ENCODE data around the gene SUPT6H. TPM values are rescaled to one million over a fixed set of nuclear protein-coding genes. Genes with fewer than 3 reads are reported as not detected.

Gene SUPT6H
- polyA plus RNA-seq, 2 of the 4 experiments (the other 2 are of a cell fraction), result 51.4 to 63.8 TPM

DNA sequence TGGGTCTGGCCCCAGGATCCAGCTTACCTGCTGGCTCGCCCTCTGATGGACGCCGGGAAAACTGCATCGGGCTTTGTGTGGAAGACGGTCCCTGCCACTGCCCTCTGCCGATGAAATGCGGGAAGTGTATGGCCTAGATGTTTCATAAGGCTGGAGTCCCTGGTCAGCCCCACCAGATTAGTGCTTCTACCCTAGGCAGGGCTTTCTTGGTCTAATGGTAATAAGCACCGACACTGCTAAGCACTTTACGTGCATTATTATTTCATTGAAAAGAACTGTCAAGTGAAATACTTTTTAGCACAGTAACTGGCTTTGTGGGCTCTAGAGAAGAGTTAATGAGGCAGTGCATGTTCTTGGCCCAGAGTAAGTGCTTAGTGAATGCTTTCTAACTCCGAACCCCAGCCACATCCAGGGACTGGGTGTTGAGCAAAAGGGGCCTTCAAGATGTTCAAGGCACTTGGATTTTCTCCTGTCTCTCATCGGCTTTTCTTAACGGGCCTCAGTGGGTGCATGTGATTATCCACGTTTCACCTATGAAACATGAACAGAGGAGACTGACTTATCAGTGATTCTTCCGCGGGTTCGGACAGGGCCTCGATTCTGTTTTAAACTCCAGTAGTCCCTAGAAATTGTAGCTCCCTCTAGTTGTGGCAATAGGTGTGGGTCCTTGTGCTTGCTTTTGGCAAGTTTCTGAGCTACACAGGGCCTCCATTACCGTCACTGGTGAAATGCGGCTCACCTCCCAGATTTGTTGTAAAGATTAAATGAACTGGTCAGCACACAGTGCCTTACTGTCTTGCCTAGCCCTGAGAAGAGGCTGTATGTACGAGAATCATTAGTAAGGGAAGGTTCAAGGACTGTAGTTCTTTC lies 88.4 kb downstream of the SUPT6H start:
- 39% methylated on average over 20 of the region's 20 CpGs for WGBS (ENCODE audit: missing lambda C conversion rate)
- Histone ChIP-seq H3K4me3 (no peak overlapping the region), H3K9me3 (no peaks in the 10 kb centered on the region), H3K4me1 (peaks cover 50% of the 10 kb centered on the region), H3K4me2 (peak overlapping the region; percentile 20; the same call in 2 of the 3 replicates), H3K27ac (peak overlapping the region in 1 of 2 experiments; percentile 10; a peak in 1 of 6 replicates)
- FAIRE-seq (no peak), DNase-seq (ENCODE audit: low read depth in 1 of 2, low spot score in 1 of 2) (peak; percentile 82 to 96), ATAC-seq (peak; percentile 57 to 72)
- CTCF ChIA-PET, result interaction anchor here (0.6 to 22.6 kb wide), 60 partner anchors 8 to 208 kb away, joined by 3 to 977 read pairs (median 4); partner anchors contain the start of genes DHRS13, FLOT2, NEK8 and PROCA1
- POLR2A ChIA-PET, result interaction anchor here (0.6 to 12.2 kb wide), 5 partner anchors 24 to 200 kb away, joined by 3 to 369 read pairs (median 5); partner anchors contain the start of genes NEK8 and TLCD1
- TF ChIP-seq HEYL (CRISPR knock-in tag; IDR thresholded peaks at IDR 0.05) (no peak), NPAS2 (CRISPR knock-in tag; IDR thresholded peaks at IDR 0.05; ENCODE audit: borderline replicate concordance) (no peak), MAFK (IDR thresholded peaks at IDR 0.05; ENCODE audit: partially characterized antibody) (no peak), RCOR1 (IDR thresholded peaks at IDR 0.05; ENCODE audit: low read depth, low read length) (no peak), RFX5 (IDR thresholded peaks at IDR 0.05) (no peak), USF2 (IDR thresholded peaks at IDR 0.05) (no peak), ESRRA (IDR thresholded peaks at IDR 0.05; ENCODE audit: borderline replicate concordance, low read length) (no peak), ZSCAN20 (CRISPR knock-in tag; IDR thresholded peaks at IDR 0.05) (no peak), EHF (CRISPR knock-in tag; IDR thresholded peaks at IDR 0.05) (no peak), CHD4 (IDR thresholded peaks at IDR 0.05; ENCODE audit: borderline replicate concordance) (no peak), SREBF2 (IDR thresholded peaks at IDR 0.05) (no peak), ELK1 (IDR thresholded peaks at IDR 0.05; ENCODE audit: low read depth, low read length) (no peak), E2F6 (IDR thresholded peaks at IDR 0.05; ENCODE audit: borderline replicate concordance, low read depth) (no peak), ZNF302 (CRISPR knock-in tag; IDR thresholded peaks at IDR 0.05) (no peak), ATOH8 (CRISPR knock-in tag; IDR thresholded peaks at IDR 0.05; ENCODE audit: low read depth) (no peak), KDM1A (IDR thresholded peaks at IDR 0.05; ENCODE audit: low read depth) (no peak), HOXA7 (CRISPR knock-in tag; IDR thresholded peaks at IDR 0.05) (0 out of 2 replicates have a peak, but pooled peaks have one; percentile 31), TFCP2L1 (CRISPR knock-in tag; IDR thresholded peaks at IDR 0.05) (no peak), MYC (IDR thresholded peaks at IDR 0.05; ENCODE audit: borderline replicate concordance, low read length) (no peak), RARB (CRISPR knock-in tag; IDR thresholded peaks at IDR 0.05) (no peak), CHD2 (IDR thresholded peaks at IDR 0.05; ENCODE audit: low read length, partially characterized antibody) (peak; percentile 27), CEBPB (IDR thresholded peaks at IDR 0.05) (peak in 1 of 2 experiments; percentile 3; a peak in 1 of 4 replicates), ZC3H11A (IDR thresholded peaks at IDR 0.05) (no peak), HMGXB4 (CRISPR knock-in tag; IDR thresholded peaks at IDR 0.05; ENCODE audit: borderline replicate concordance) (no peak), SMC3 (IDR thresholded peaks at IDR 0.05) (peak; percentile 98), CBX8 (IDR thresholded peaks at IDR 0.05) (no peak), RAD21 (conservative IDR thresholded peaks at IDR 0.05 in 1 of 2, IDR thresholded peaks at IDR 0.05 in 1 of 2) (peak; percentile 87 to 88), JUN (IDR thresholded peaks at IDR 0.05) (peak; percentile 44 to 68; a peak in 2 of 5 replicates), HDAC2 (IDR thresholded peaks at IDR 0.05) (no peak), POLR2A (IDR thresholded peaks at IDR 0.05; ENCODE audit: low read length) (no peak), NR3C1 (IDR thresholded peaks at IDR 0.05) (no peak)
- TF ChIP-seq, protein P1, sequence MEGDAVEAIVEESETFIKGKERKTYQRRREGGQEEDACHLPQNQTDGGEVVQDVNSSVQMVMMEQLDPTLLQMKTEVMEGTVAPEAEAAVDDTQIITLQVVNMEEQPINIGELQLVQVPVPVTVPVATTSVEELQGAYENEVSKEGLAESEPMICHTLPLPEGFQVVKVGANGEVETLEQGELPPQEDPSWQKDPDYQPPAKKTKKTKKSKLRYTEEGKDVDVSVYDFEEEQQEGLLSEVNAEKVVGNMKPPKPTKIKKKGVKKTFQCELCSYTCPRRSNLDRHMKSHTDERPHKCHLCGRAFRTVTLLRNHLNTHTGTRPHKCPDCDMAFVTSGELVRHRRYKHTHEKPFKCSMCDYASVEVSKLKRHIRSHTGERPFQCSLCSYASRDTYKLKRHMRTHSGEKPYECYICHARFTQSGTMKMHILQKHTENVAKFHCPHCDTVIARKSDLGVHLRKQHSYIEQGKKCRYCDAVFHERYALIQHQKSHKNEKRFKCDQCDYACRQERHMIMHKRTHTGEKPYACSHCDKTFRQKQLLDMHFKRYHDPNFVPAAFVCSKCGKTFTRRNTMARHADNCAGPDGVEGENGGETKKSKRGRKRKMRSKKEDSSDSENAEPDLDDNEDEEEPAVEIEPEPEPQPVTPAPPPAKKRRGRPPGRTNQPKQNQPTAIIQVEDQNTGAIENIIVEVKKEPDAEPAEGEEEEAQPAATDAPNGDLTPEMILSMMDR (IDR thresholded peaks at IDR 0.05), result peak; percentile 99
- TF ChIP-seq, protein P2, sequence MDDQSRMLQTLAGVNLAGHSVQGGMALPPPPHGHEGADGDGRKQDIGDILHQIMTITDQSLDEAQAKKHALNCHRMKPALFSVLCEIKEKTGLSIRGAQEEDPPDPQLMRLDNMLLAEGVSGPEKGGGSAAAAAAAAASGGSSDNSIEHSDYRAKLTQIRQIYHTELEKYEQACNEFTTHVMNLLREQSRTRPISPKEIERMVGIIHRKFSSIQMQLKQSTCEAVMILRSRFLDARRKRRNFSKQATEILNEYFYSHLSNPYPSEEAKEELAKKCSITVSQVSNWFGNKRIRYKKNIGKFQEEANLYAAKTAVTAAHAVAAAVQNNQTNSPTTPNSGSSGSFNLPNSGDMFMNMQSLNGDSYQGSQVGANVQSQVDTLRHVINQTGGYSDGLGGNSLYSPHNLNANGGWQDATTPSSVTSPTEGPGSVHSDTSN (IDR thresholded peaks at IDR 0.05), result 0 out of 2 replicates have a peak, but pooled peaks have one; percentile 9

Data from A549 (cell line).